Measurements from ENCODE around the gene COL25A1. TPM values are rescaled to one million over a fixed set of nuclear protein-coding genes. Genes with fewer than 3 reads are reported as not detected.

Gene COL25A1
- total RNA-seq, 2 donors from 2014 or later = 0.26 to 0.99 TPM

GRCh38 chr4:109083911-109084310 is 218.5 kb downstream of the COL25A1 start:
- TF ChIP-seq CTCF (IDR thresholded peaks at IDR 0.05) = no peak
- no peak for TF ChIP-seq POLR2A (IDR thresholded peaks at IDR 0.05)
- Histone ChIP-seq H3K9me3 (no peaks in the 10 kb centered on the region), H3K4me3 (no peak overlapping the region), H3K36me3 (replicated peaks in 1 of 2; ENCODE audit: insufficient read depth in 1 of 2, low read depth in 2 of 2) (no peaks in the 10 kb centered on the region), H3K27me3 (no peaks in the 10 kb centered on the region), H3K27ac (no peak overlapping the region), H3K4me1 (no peaks in the 10 kb centered on the region)
- DNase-seq (no peak), ATAC-seq (no peak)
- WGBS, 2 donors = 80 to 83% methylated on average over 3 of the region's 3 CpGs
- intact Hi-C loops (cut with DNase I) = no loop called here

GRCh38 chr4:109079731-109080130 is 222.7 kb downstream of the COL25A1 start:
- ATAC-seq = no peak
- 20 to 28% methylated on average over 4 of the region's 4 CpGs for WGBS, 2 donors
- Histone ChIP-seq H3K9me3 (no peaks in the 10 kb centered on the region), H3K4me1 (no peaks in the 10 kb centered on the region), H3K36me3 (replicated peaks in 1 of 2; ENCODE audit: insufficient read depth in 1 of 2, low read depth in 2 of 2) (no peaks in the 10 kb centered on the region), H3K4me3 (no peak overlapping the region), H3K27me3 (no peaks in the 10 kb centered on the region), H3K27ac (no peak overlapping the region)
- no peak for DNase-seq
- no peak for TF ChIP-seq CTCF (IDR thresholded peaks at IDR 0.05)
- no peak for TF ChIP-seq POLR2A (IDR thresholded peaks at IDR 0.05)
- intact Hi-C loops (cut with DNase I) = no loop called here

- intact Hi-C loops (cut with DNase I) = no loop called here
- 16 to 30% methylated on average over 2 of the region's 2 CpGs for WGBS, 2 donors
- Histone ChIP-seq H3K27me3 (no peaks in the 10 kb centered on the region), H3K9me3 (no peaks in the 10 kb centered on the region), H3K27ac (no peak overlapping the region), H3K36me3 (replicated peaks in 1 of 2; ENCODE audit: insufficient read depth in 1 of 2, low read depth in 2 of 2) (no peaks in the 10 kb centered on the region), H3K4me1 (no peaks in the 10 kb centered on the region), H3K4me3 (no peak overlapping the region)
- DNase-seq (no peak), ATAC-seq (no peak)
- TF ChIP-seq CTCF (IDR thresholded peaks at IDR 0.05) (no peak), POLR2A (IDR thresholded peaks at IDR 0.05) (no peak)
Measured at GRCh38 chr4:109079201-109079600, 223.3 kb downstream of the COL25A1 start.

GRCh38 chr4:109078724-109079123 is 223.7 kb downstream of the COL25A1 start:
- no peaks in the 10 kb centered on the region for H3K9me3 ChIP-seq
- no peaks in the 10 kb centered on the region for H3K36me3 ChIP-seq (replicated peaks in 1 of 2; ENCODE audit: insufficient read depth in 1 of 2, low read depth in 2 of 2)
- 43 to 47% methylated on average over 1 of the region's 1 CpG for WGBS, 2 donors
- H3K4me3 ChIP-seq = no peak overlapping the region
- ATAC-seq = no peak
- H3K27ac ChIP-seq = no peak overlapping the region
- intact Hi-C loops (cut with DNase I) = no loop called here
- no peaks in the 10 kb centered on the region for H3K4me1 ChIP-seq
- no peaks in the 10 kb centered on the region for H3K27me3 ChIP-seq
- TF ChIP-seq CTCF (IDR thresholded peaks at IDR 0.05) (no peak), POLR2A (IDR thresholded peaks at IDR 0.05) (no peak)
- DNase-seq = no peak

GRCh38 chr4:109077505-109077904 is 225.0 kb downstream of the COL25A1 start:
- 77% methylated on average over 3 of the region's 3 CpGs for WGBS, 2 donors
- DNase-seq (no peak), ATAC-seq (no peak)
- H3K27me3 ChIP-seq = no peaks in the 10 kb centered on the region
- H3K4me3 ChIP-seq = no peak overlapping the region
- no peaks in the 10 kb centered on the region for H3K9me3 ChIP-seq
- no peaks in the 10 kb centered on the region for H3K4me1 ChIP-seq
- intact Hi-C loops (cut with DNase I) = no loop called here
- TF ChIP-seq CTCF (IDR thresholded peaks at IDR 0.05) = no peak
- TF ChIP-seq POLR2A (IDR thresholded peaks at IDR 0.05) = no peak
- no peak overlapping the region for H3K27ac ChIP-seq
- no peaks in the 10 kb centered on the region for H3K36me3 ChIP-seq (replicated peaks in 1 of 2; ENCODE audit: insufficient read depth in 1 of 2, low read depth in 2 of 2)
